ENCODE results near the gene KRT12.
"Not testable (repeated sequence)": the region's sequence is repeated elsewhere in the genome, so short reads cannot be mapped to it uniquely, and the experiment has no call there.

KRT12 gene

DNA sequence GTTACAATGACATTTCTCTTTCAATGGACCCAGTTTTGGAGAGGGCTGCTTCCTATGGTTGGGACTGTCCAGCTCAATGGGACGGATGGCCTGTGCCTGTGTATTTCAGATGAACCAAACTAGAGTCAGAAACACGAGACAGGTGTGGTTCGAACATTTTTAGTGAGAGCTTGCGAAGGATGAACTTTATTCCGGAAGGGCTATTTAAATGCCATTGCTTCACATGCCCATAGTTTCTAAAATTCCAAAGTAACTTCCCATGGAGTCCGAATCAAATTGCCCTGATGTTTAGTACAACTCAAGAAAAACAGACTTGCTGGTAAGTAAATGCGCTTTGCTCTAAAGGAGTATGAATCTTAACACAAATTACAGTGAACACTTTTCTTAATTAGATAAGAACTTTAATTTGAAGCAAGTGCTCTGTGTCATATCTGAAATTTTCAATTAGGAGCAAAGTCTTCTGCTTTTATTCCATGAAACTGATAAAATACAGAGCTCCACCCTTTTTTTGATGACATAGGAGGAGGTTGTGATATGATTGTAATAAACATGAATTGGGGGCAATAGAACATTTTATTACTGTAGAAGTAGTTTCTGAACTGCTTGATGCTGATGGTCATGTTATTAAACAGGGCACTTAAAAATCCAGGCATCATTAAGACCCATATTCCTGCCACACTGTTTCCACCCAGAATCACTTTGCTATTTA lies 16.8 kb upstream of the KRT12 start:
- DNase-seq (ENCODE audit: low spot score), result no peak

- DNase-seq (ENCODE audit: low spot score), result no peak
Measured at GRCh38 chr17:40883031-40883430, 16.0 kb upstream of the KRT12 start.

DNA sequence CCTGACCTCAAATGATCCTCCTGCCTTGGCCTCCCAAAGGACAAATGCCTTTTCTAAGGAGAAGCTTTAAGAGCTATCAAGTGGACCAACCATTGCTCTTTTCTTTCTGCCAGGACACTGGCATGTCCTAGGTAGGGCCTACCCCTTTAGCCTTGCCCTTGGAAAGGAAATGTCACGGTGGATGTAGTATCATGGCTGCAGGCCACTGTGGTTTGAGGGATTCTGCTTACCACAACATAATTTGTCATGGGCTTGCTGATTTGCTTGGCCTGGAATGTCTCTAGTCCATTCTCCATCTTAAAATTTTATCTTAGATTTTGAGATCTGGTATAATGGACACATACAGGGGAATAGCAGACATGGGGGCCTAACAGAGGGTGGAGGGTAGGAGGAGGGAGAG lies 12.0 kb upstream of the KRT12 start:
- DNase-seq (ENCODE audit: low spot score), result no peak

DNA sequence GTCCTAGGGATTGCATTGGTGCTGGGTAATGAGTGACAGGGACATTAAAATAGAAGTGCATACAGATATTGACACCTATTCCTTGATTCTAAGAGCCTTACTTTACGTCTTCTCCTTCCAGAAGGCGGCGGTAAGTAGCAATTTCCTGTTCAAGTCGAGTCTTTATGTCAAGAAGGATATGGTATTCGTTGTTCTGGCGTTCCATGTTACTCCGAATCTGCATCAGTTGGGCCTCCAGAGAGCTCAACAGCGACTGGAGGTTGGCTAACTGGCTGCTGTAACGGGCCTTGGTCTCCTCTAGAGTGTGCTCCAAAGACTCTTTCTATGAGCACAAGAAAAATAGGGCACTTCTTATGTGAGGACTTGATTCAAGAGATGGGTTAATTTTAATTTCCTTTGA lies 11.0 kb upstream of the KRT12 start:
- no peak for DNase-seq (ENCODE audit: low spot score)

- DNase-seq (ENCODE audit: low spot score), result no peak
Measured at GRCh38 chr17:40873801-40874200, 6.8 kb upstream of the KRT12 start.

GRCh38 chr17:40873255-40873654 lies 6.2 kb upstream of the KRT12 start:
- DNase-seq (ENCODE audit: low spot score), result no peak

DNA sequence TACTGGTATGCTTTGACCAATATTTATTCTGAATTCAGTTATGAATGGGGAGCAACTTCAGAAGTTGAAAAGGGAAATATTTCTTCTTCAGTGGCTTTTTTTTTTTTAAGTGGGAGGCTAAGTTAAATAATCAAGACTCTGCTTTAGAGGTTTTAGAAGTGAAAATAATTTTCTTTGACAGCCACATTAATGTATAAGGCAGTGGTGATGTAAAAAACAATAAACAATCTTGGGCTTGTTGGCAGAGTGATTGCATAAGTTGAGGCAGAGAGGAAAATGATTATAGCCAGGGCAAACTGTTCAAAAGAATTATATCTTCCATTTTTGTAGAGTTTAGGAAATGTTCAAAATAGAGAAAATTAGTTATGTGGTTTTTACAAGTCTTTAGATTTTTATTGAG lies 5.4 kb upstream of the KRT12 start:
- no peak for DNase-seq (ENCODE audit: low spot score)

DNA sequence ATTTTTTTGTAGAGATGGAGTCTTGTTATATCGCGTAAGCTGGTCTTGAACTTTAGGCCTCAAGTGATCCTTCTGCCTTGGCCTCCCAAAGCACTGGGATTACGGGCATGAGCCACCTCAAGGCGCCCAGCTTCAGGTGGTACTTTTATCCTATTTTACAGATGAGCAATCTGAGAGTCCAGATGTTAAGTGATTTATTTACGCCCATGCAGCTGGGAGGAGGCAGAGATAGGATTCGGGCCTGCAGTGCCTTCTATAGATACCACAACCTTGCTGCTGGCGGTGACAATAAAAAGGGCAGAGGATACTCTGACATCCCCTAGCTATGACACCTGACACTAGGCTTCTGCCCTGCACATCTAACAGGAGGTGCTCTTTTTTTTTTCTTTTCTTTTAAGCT lies 4.3 kb upstream of the KRT12 start:
- no peak for DNase-seq (ENCODE audit: low spot score)

GRCh38 chr17:40870136-40870535 lies 3.1 kb upstream of the KRT12 start:
- DNase-seq (ENCODE audit: low spot score), result no peak

- no peak for DNase-seq (ENCODE audit: low spot score)
Measured at GRCh38 chr17:40864661-40865390, 2.2 kb downstream of the KRT12 start.

DNA sequence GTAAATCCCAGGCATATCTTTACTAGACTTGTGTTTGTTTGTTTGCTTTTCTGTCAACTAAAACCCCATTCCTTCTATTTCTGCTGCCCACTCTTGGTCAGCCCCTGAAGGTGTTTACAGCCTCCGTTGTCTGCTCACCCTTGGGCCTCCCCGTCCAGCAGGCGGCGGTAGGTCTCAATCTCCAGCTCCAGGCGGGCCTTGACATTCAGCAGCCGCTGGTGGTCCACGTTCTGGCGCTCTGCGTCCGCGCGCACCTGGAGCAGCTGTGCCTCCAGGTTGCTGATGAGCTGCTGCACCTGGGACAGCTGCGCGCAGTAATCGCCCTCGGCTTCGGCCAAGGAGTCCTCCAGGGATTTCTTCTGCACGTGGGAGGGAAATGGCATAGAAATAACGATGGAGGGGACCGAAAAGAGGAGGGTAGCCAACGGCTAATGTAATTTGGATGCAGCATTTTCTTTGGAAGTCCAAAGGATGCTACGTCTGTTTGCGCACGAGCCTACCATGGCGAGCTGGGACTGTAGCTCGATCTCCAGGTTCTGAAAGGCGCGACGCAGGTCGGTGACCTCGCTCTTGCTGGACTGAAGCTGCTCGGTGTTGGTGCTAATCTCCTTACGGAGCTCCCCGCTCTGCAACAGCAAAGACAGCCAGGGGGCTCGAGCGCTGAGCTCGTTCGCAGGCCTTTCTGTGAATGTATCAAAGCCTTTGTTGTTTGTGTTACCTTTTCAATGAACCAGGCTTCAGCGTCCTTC lies 3.9 kb downstream of the KRT12 start:
- DNase-seq (ENCODE audit: low spot score), result peak; percentile 14

GRCh38 chr17:40859536-40859935 lies 7.5 kb downstream of the KRT12 start:
- no peak for DNase-seq (ENCODE audit: low spot score)

DNA sequence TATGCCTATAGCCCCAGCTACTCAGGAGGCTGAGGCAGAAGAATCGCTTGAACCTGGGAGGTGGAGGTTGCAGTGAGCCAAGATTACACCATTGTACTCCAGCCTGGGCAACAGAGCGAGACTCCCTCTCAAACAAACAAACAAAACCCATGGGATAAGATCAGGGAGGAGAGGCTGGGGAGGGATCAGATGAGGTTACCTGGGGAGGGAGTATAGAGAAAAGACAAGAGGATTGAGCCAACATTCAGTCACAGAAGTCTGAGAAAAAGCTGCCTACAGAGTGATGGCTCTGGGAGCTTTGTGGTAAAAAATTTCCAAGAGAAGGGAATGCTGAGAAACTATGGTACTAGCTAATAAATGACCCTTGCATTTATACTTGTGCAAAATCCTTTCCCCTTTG lies 8.4 kb downstream of the KRT12 start:
- not testable (repeated sequence) for DNase-seq (ENCODE audit: low spot score)

- DNase-seq (ENCODE audit: low spot score), result no peak
Measured at GRCh38 chr17:40857535-40857934, 9.5 kb downstream of the KRT12 start.

GRCh38 chr17:40854175-40854814 lies 12.7 kb downstream of the KRT12 start:
- DNase-seq (ENCODE audit: low spot score), result no peak

DNA sequence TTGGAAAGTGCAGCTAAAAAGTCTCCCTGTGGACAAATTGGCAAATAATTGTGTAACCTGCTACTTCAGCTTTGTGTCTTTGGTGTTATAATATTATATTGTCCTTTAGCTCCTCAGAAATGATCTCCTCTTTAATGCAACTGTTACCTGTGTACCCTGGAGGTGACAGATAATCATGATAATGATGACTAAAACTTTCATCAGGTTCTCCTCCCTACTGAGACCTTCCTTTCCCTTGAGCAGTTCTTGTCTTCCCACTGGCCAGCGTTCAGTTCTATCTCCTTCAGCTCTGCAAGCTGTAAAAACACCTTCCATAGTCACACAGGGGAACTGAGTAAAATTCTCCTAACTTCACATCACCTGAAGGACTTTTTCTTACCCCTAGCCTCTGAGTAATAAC lies 14.7 kb downstream of the KRT12 start:
- DNase-seq (ENCODE audit: low spot score), result no peak

- no peak for DNase-seq (ENCODE audit: low spot score)
Measured at GRCh38 chr17:40850293-40850972, 16.6 kb downstream of the KRT12 start.

- DNase-seq (ENCODE audit: low spot score), result no peak
Measured at GRCh38 chr17:40849723-40850122, 17.3 kb downstream of the KRT12 start.

GRCh38 chr17:40848583-40849235 lies 18.3 kb downstream of the KRT12 start:
- DNase-seq (ENCODE audit: low spot score), result no peak

- DNase-seq (ENCODE audit: low spot score), result no peak
Measured at GRCh38 chr17:40846515-40847144, 20.4 kb downstream of the KRT12 start.

GRCh38 chr17:40844671-40845107 lies 22.3 kb downstream of the KRT12 start:
- no peak for DNase-seq (ENCODE audit: low spot score)

Data from HuH-7 (cell line).